MM.1S (cell line): ENCODE results near the gene TARS3.
A peak's percentile ranks its signal among the peaks of the same experiment; 100 is the strongest.
"Not testable (repeated sequence)": the region's sequence is repeated elsewhere in the genome, so short reads cannot be mapped to it uniquely, and the experiment has no call there.

Experiments used
- DNase-seq: peaks from one replicate; pipeline ENCODE4 v3.0.0-alpha.2; 2015
- H2AFZ ChIP-seq: fragments of 300-600 bp; sonication (generic); 2 replicates; pipeline ENCODE4 v1.6.0; 2016; ENCODE audit warnings: antibody characterized with exemption, low read length
- H3F3A ChIP-seq: fragments of 300-600 bp; sonication (generic); 2 replicates; pipeline ENCODE4 v1.6.1; 2016; ENCODE audit warnings: mild to moderate bottlenecking, antibody characterized with exemption, low read length, moderate library complexity, mixed read lengths; ENCODE audit not compliant: insufficient read depth
- H3K27ac ChIP-seq: fragments of 300-600 bp; sonication (generic); 2 replicates; pipeline ENCODE4 v1.5.1; 2016; ENCODE audit warnings: mild to moderate bottlenecking, low read length
- H3K27me3 ChIP-seq: fragments of 300-600 bp; sonication (generic); replicated peaks from 2 replicates; pipeline ENCODE4 v1.6.0; 2016; ENCODE audit warnings: low read length; ENCODE audit not compliant: insufficient read depth
- H3K36me3 ChIP-seq: fragments of 300-600 bp; sonication (generic); replicated peaks from 2 replicates; pipeline ENCODE4 v1.6.1; 2016; ENCODE audit warnings: mild to moderate bottlenecking, low read length, mixed read lengths; ENCODE audit not compliant: insufficient read depth
- H3K4me1 ChIP-seq: fragments of 300-600 bp; sonication (generic); 2 replicates; pipeline ENCODE4 v1.6.1; 2016; ENCODE audit warnings: low read length, mixed read lengths
- H3K4me2 ChIP-seq: fragments of 300-600 bp; sonication (generic); 2 replicates; pipeline ENCODE4 v1.6.0; 2016; ENCODE audit warnings: low read depth, low read length
- H3K4me3 ChIP-seq: fragments of 300-600 bp; sonication (generic); 2 replicates; pipeline ENCODE4 v1.5.1; 2016; ENCODE audit warnings: low read length, mixed read lengths
- H3K79me2 ChIP-seq: fragments of 300-600 bp; sonication (generic); 2 replicates; pipeline ENCODE4 v1.6.1; 2016; ENCODE audit warnings: mixed run types, low read length, mixed read lengths
- H3K9ac ChIP-seq: fragments of 300-600 bp; sonication (generic); 2 replicates; pipeline ENCODE4 v1.6.1; 2016; ENCODE audit warnings: low read length, mixed read lengths
- H3K9me2 ChIP-seq: fragments of 300-600 bp; sonication (generic); replicated peaks from 2 replicates; pipeline ENCODE4 v1.6.1; 2016; ENCODE audit warnings: mild to moderate bottlenecking, low read length, mixed read lengths; ENCODE audit not compliant: insufficient read depth
- H3K9me3 ChIP-seq: fragments of 300-600 bp; sonication (generic); replicated peaks from 2 replicates; pipeline ENCODE4 v1.6.1; 2016; ENCODE audit warnings: mild to moderate bottlenecking, low read length, mixed read lengths; ENCODE audit not compliant: insufficient read depth
- H4K20me1 ChIP-seq: fragments of 300-600 bp; sonication (generic); 2 replicates; pipeline ENCODE4 v1.6.1; 2016; ENCODE audit warnings: mild to moderate bottlenecking, low read length, moderate library complexity, mixed read lengths; ENCODE audit not compliant: insufficient read depth
- EZH2 ChIP-seq: fragments of 300-600 bp; sonication (generic); optimal IDR thresholded peaks from 2 replicates; pipeline ENCODE3; 2017; ENCODE audit warnings: low read depth, mild to moderate bottlenecking, antibody characterized with exemption, low read length, mixed read lengths
- EZH2phosphoT487 ChIP-seq: fragments of 300-600 bp; sonication (generic); IDR thresholded peaks from 2 replicates; pipeline ENCODE4 v1.6.1; 2018; ENCODE audit warnings: antibody characterized with exemption, low read length
- TF ChIP-seq, protein P1 (sequence below): fragments of 300-600 bp; sonication (generic); IDR thresholded peaks from 2 replicates; pipeline ENCODE4 v1.5.1; 2016; ENCODE audit warnings: antibody characterized with exemption, low read length, mixed read lengths

The TARS3 gene

DNA sequence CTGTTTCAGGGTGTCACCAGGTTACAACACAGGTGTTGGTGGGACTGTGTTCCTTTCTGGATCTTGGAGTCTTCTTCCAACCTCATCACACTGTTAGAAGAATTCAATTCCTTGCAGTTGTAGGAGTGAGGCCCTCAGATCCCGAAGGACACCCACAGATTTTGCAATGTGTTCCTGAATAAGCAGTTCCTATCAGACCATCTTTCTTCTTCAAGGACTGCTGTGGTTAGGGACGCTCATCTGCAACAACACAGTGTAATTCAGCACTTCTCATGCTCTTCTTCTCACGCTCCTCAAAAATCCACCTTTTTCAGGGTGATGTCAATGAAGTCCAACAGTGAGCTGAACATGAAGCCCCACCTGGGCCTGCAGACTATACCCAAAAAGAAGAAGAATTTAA, 90.9 kb downstream of the TARS3 start:
- Histone ChIP-seq H4K20me1 (no peaks in the 10 kb centered on the region), H3K9ac (no peak overlapping the region), H3K4me2 (no peak overlapping the region), H3K27me3 (no peaks in the 10 kb centered on the region), H3K27ac (no peak overlapping the region), H3K4me1 (no peaks in the 10 kb centered on the region), H3K4me3 (no peak overlapping the region), H2AFZ (no peak overlapping the region), H3F3A (no peaks in the 10 kb centered on the region; the same call in 1 of the 2 replicates), H3K36me3 (0 out of 2 replicates have a peak, but pooled peaks cover 3% of the 10 kb centered on the region), H3K9me3 (no peaks in the 10 kb centered on the region), H3K9me2 (no peaks in the 10 kb centered on the region), H3K79me2 (no peaks in the 10 kb centered on the region)
- DNase-seq: no peak
- TF ChIP-seq EZH2phosphoT487: no peak

- H3K79me2 ChIP-seq, H3K9me2 ChIP-seq, H3K27ac ChIP-seq, H3K9ac ChIP-seq, H3K36me3 ChIP-seq, H3F3A ChIP-seq, H4K20me1 ChIP-seq, H3K4me2 ChIP-seq, H2AFZ ChIP-seq, H3K27me3 ChIP-seq, DNase-seq, H3K4me3 ChIP-seq, H3K9me3 ChIP-seq: not testable (repeated sequence)
- H3K4me1 ChIP-seq: peaks cover 23% of the 10 kb centered on the region
Observed at GRCh38 chr15:101626729-101627128, 97.5 kb downstream of the TARS3 start.

GRCh38 chr15:101625980-101626379, 98.3 kb downstream of the TARS3 start:
- no peak for DNase-seq
- TF ChIP-seq, protein P1, sequence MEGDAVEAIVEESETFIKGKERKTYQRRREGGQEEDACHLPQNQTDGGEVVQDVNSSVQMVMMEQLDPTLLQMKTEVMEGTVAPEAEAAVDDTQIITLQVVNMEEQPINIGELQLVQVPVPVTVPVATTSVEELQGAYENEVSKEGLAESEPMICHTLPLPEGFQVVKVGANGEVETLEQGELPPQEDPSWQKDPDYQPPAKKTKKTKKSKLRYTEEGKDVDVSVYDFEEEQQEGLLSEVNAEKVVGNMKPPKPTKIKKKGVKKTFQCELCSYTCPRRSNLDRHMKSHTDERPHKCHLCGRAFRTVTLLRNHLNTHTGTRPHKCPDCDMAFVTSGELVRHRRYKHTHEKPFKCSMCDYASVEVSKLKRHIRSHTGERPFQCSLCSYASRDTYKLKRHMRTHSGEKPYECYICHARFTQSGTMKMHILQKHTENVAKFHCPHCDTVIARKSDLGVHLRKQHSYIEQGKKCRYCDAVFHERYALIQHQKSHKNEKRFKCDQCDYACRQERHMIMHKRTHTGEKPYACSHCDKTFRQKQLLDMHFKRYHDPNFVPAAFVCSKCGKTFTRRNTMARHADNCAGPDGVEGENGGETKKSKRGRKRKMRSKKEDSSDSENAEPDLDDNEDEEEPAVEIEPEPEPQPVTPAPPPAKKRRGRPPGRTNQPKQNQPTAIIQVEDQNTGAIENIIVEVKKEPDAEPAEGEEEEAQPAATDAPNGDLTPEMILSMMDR: no peak
- no peak for TF ChIP-seq EZH2phosphoT487
- no peak for TF ChIP-seq EZH2
- no peak overlapping the region for H2AFZ ChIP-seq
- peaks cover 6% of the 10 kb centered on the region; the same call in 1 of the 2 replicates for H3K79me2 ChIP-seq
- H3K36me3 ChIP-seq: no peaks in the 10 kb centered on the region
- no peaks in the 10 kb centered on the region for H4K20me1 ChIP-seq
- H3K27ac ChIP-seq: peak overlapping the region; percentile 24; the same call in 1 of the 2 replicates
- peak overlapping the region; percentile 5; the same call in 1 of the 2 replicates for H3K4me2 ChIP-seq
- H3K4me3 ChIP-seq: no peak overlapping the region
- peaks cover 2% of the 10 kb centered on the region; the same call in 1 of the 2 replicates for H3F3A ChIP-seq
- H3K9me2 ChIP-seq: no peaks in the 10 kb centered on the region
- H3K9me3 ChIP-seq: no peaks in the 10 kb centered on the region
- H3K9ac ChIP-seq: no peak overlapping the region
- peaks cover 30% of the 10 kb centered on the region for H3K4me1 ChIP-seq
- no peaks in the 10 kb centered on the region for H3K27me3 ChIP-seq

- Histone ChIP-seq H3K27ac (no peak overlapping the region), H3K4me2 (no peak overlapping the region), H3K79me2 (peaks cover 8% of the 10 kb centered on the region; the same call in 1 of the 2 replicates), H3K9ac (no peak overlapping the region), H3K36me3 (no peaks in the 10 kb centered on the region), H3K4me1 (peaks cover 37% of the 10 kb centered on the region), H3K27me3 (no peaks in the 10 kb centered on the region), H3K4me3 (no peak overlapping the region), H3K9me2 (no peaks in the 10 kb centered on the region), H3K9me3 (no peaks in the 10 kb centered on the region), H3F3A (peaks cover 10% of the 10 kb centered on the region; the same call in 1 of the 2 replicates), H2AFZ (no peak overlapping the region), H4K20me1 (no peaks in the 10 kb centered on the region)
- TF ChIP-seq EZH2 (no peak), EZH2phosphoT487 (no peak)
- TF ChIP-seq, protein P1: no peak
- no peak for DNase-seq
Observed at GRCh38 chr15:101625184-101625583, 99.1 kb downstream of the TARS3 start.
